Fibroblast of lung (primary cell): ENCODE measurements around the gene CFAP100. TPM values are rescaled to one million over a fixed set of nuclear protein-coding genes. Genes with fewer than 3 reads are reported as not detected.

ENCODE experiments used
- DNase-seq, 2 donors: peaks; one replicate each; pipeline versions ENCODE4 v3.0.0 to v3.0.0-alpha.2; 2010; ENCODE audit warnings: low read depth in 2 of 2
- H2AFZ ChIP-seq: 2 replicates; pipeline ENCODE4 v1.5.1; 2012; ENCODE audit warnings: low read length, control low read depth, inconsistent platforms
- H3K27ac ChIP-seq: 2 replicates; pipeline ENCODE4 v1.5.1; 2011; ENCODE audit warnings: low read length, control low read depth; ENCODE audit not compliant: insufficient read depth
- H3K27me3 ChIP-seq: 2 replicates; pipeline ENCODE4 v1.5.1; 2011; ENCODE audit warnings: mild to moderate bottlenecking, low read length; ENCODE audit not compliant: control insufficient read depth, insufficient read depth
- H3K36me3 ChIP-seq: 2 replicates; pipeline ENCODE4 v1.5.1; 2011; ENCODE audit warnings: low read length; ENCODE audit not compliant: control insufficient read depth, insufficient read depth
- H3K4me1 ChIP-seq: 2 replicates; pipeline ENCODE4 v1.5.1; 2011; ENCODE audit warnings: low read length; ENCODE audit not compliant: control insufficient read depth, insufficient read depth; ENCODE audit errors: extremely low read depth
- H3K4me2 ChIP-seq: 2 replicates; pipeline ENCODE4 v1.5.1; 2011; ENCODE audit warnings: low read length, control low read depth; ENCODE audit not compliant: insufficient read depth; ENCODE audit errors: extremely low read depth
- H3K4me3 ChIP-seq, 4 experiments: fragments of 200-600 bp in 1 of 4; sonication (generic) in 1 of 4; replicated peaks in 1 of 4; 2 replicates each; pipeline ENCODE4 v1.5.1; 2011 to 2016; ENCODE audit warnings: low read length in 4 of 4, low read depth in 3 of 4, mild to moderate bottlenecking in 3 of 4, control low read depth in 2 of 4, inconsistent platforms in 1 of 4, mixed read lengths in 1 of 4; ENCODE audit not compliant: insufficient read depth in 1 of 4; ENCODE audit errors: control extremely low read depth in 1 of 4
- H3K79me2 ChIP-seq: 2 replicates; pipeline ENCODE4 v1.5.1; 2012; ENCODE audit warnings: mild to moderate bottlenecking, low read length, inconsistent platforms; ENCODE audit not compliant: control insufficient read depth, insufficient read depth
- H3K9ac ChIP-seq: 2 replicates; pipeline ENCODE4 v1.5.1; 2011; ENCODE audit warnings: mild to moderate bottlenecking, low read length, control low read depth; ENCODE audit not compliant: insufficient read depth
- H3K9me3 ChIP-seq: 2 replicates; pipeline ENCODE4 v1.5.1; 2012; ENCODE audit warnings: low read depth, low read length; ENCODE audit not compliant: control insufficient read depth, insufficient read depth
- H4K20me1 ChIP-seq: 2 replicates; pipeline ENCODE4 v1.5.1; 2011; ENCODE audit warnings: low read length; ENCODE audit not compliant: control insufficient read depth, insufficient read depth; ENCODE audit errors: extremely low read depth
- CTCF ChIP-seq, 2 donors: IDR thresholded peaks in 1 of 2; conservative IDR thresholded peaks in 1 of 2; 1 replicate in 1 of 2; 2 replicates in 1 of 2; pipeline ENCODE4 v1.5.1; 2011 to 2012; ENCODE audit warnings: low read length in 2 of 2, control low read depth in 1 of 2, inconsistent platforms in 1 of 2, low read depth in 1 of 2, mild to moderate bottlenecking in 1 of 2
- EZH2 ChIP-seq: IDR thresholded peaks from 2 replicates; pipeline ENCODE4 v1.5.1; 2012; ENCODE audit warnings: low read length, control low read depth, mild to moderate bottlenecking; ENCODE audit errors: missing control alignments
- polyA plus RNA-seq, 2 donors: library from polyadenylated mRNA; depleted of rRNA in 1 of 2; stranded (reverse) in 1 of 2; unstranded in 1 of 2; fragments of >200 nt; gene quantifications; 2 replicates each; pipeline ENCODE4 v1.2.1, GENCODE V29; 2011 to 2012; ENCODE audit warnings: missing spikeins in 1 of 2
- total RNA-seq: library from RNA; depleted of rRNA; stranded (reverse); fragments of >200 nt; gene quantifications from 2 replicates; pipeline ENCODE4 v1.2.1, GENCODE V29; 2014

CFAP100 gene
- total and polyA plus RNA-seq, 2 donors (not counting 1 experiment from before 2014, with no cell fraction given): not detected

GRCh38 chr3:126355777-126356372, 38.8 kb upstream of the CFAP100 start:
- TF ChIP-seq EZH2 (no peak), CTCF (conservative IDR thresholded peaks at IDR 0.05 in 1 of 2, IDR thresholded peaks at IDR 0.05 in 1 of 2; ENCODE audit: low read depth in 1 of 2, low read length in 2 of 2) (no peak)
- Histone ChIP-seq H3K9me3 (no peaks in the 10 kb centered on the region), H3K27ac (no peak overlapping the region), H2AFZ (peak overlapping the region; percentile 40), H3K36me3 (no peaks in the 10 kb centered on the region), H4K20me1 (no peaks in the 10 kb centered on the region), H3K4me3 (peak overlapping the region; percentile 30 to 69 (median 46)), H3K9ac (peak overlapping the region; percentile 13), H3K79me2 (no peaks in the 10 kb centered on the region), H3K4me1 (peaks cover 6% of the 10 kb centered on the region), H3K27me3 (peaks cover 20% of the 10 kb centered on the region), H3K4me2 (peak overlapping the region; percentile 84)
- DNase-seq: peak; percentile 52 to 96

- Histone ChIP-seq H3K9ac (peak overlapping the region; percentile 50), H3K36me3 (no peaks in the 10 kb centered on the region), H3K4me1 (peaks cover 6% of the 10 kb centered on the region), H3K4me3 (peak overlapping the region; percentile 30 to 69 (median 46)), H3K79me2 (no peaks in the 10 kb centered on the region), H3K4me2 (peak overlapping the region; percentile 84), H3K27me3 (peaks cover 21% of the 10 kb centered on the region), H4K20me1 (no peaks in the 10 kb centered on the region), H3K27ac (no peak overlapping the region), H3K9me3 (no peaks in the 10 kb centered on the region), H2AFZ (peak overlapping the region; percentile 40)
- DNase-seq: no peak
- no peak for TF ChIP-seq EZH2
- no peak for TF ChIP-seq CTCF (conservative IDR thresholded peaks at IDR 0.05 in 1 of 2, IDR thresholded peaks at IDR 0.05 in 1 of 2; ENCODE audit: low read depth in 1 of 2, low read length in 2 of 2)
Observed at GRCh38 chr3:126356373-126357264, 38.1 kb upstream of the CFAP100 start.

- Histone ChIP-seq H3K4me3 (peak within 1 kb of the TSS; percentile 45 to 69 (median 56)), H3K79me2 (no peaks in the 10 kb centered on the region), H3K36me3 (no peaks in the 10 kb centered on the region), H3K27me3 (peaks cover 21% of the 10 kb centered on the region), H3K27ac (no peak within 1 kb of the TSS), H2AFZ (peak within 1 kb of the TSS; percentile 75), H3K4me2 (peak within 1 kb of the TSS; percentile 98), H4K20me1 (no peaks in the 10 kb centered on the region), H3K4me1 (peaks cover 6% of the 10 kb centered on the region), H3K9me3 (no peaks in the 10 kb centered on the region), H3K9ac (peak within 1 kb of the TSS; percentile 50)
- TF ChIP-seq CTCF (conservative IDR thresholded peaks at IDR 0.05 in 1 of 2, IDR thresholded peaks at IDR 0.05 in 1 of 2; ENCODE audit: low read depth in 1 of 2, low read length in 2 of 2) (no peak), EZH2 (peak; percentile 37)
- DNase-seq: peak; percentile 69 to 81
Observed at GRCh38 chr3:126357295-126358037, 37.2 kb upstream of the CFAP100 start, which contains the start of gene KLF15. Gene KLF15, minus strand, starts transcription at chr3:126357408. Its CDS starts 4,486 bp downstream, at chr3:126352922.
